ENCODE measurements around the gene STAP2. TPM values are rescaled to one million over a fixed set of nuclear protein-coding genes. Genes with fewer than 3 reads are reported as not detected.

STAP2 gene
- polyA plus RNA-seq, 1 donor (not counting 4 experiments of a cell fraction or from before 2014, with no cell fraction given): 60.0 TPM

DNA sequence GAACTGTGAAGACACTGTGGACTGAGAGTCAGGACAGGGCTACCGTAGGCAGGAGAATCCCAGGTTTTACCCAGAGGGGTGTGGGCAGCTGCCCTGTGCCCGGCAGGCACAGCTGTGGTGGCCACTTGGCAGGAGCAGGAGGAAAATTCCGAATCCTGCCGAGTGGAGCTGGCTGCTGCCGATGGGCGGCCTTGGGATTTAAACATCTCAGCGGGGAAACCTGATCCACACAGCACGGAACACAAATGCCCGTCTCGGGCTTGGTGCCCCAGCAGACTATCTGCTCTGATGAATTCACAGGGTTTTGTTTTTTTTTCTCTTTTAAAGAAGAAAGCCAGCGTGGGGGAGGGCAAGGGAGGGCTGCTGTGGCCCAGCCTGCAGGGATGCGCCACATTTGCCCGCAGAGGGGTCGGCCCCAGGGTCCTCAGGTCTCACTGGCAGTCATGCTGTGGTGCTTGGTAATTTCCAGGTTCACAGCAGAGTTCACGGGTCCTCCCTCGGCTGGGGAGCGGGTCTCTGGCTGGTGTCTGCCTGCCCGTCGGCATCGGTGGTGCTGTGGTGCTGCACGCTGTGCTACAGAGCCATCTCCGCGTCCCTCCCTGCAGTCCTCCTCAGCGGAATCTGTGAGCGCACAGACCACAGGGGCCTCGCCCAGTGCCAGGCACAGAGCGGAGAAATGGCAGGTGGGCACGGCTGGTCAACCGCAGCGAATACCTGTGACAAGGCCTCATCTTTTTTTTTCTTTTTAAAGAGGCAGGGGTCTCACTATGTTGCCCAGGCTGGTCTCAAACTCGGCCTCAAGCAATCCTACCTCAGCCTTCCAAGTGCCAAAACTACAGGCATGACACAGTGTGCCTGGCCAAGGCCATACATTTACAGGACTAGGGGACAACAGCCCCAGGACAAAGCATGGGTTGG is 32.9 kb upstream of the STAP2 start:
- TF ChIP-seq CTCF (optimal IDR thresholded peaks at IDR 0.05 in 1 of 3, IDR thresholded peaks at IDR 0.05 in 1 of 3, conservative IDR thresholded peaks at IDR 0.05 in 1 of 3; ENCODE audit: extremely low read depth in 1 of 3, insufficient read depth in 2 of 3, low read length in 3 of 3): no peak
- TF ChIP-seq EZH2 (IDR thresholded peaks at IDR 0.05; ENCODE audit: low read length): no peak
- Histone ChIP-seq H2AFZ (ENCODE audit: control insufficient read depth, low read length) (no peak overlapping the region), H3K9me3 (ENCODE audit: control insufficient read depth, low read depth, low read length) (no peaks in the 10 kb centered on the region), H3K4me1 (ENCODE audit: control insufficient read depth, extremely low read depth, insufficient read depth, low read length) (peaks cover 50% of the 10 kb centered on the region), H3K9me1 (ENCODE audit: control insufficient read depth, extremely low read depth, insufficient read depth, low read length) (peaks cover 6% of the 10 kb centered on the region), H3K27ac (ENCODE audit: control insufficient read depth, insufficient read depth, low read length) (no peak overlapping the region), H3K4me3 (ENCODE audit: control insufficient read depth in 2 of 3, extremely low read depth in 1 of 3, insufficient read depth in 2 of 3, low read depth in 1 of 3, low read length in 3 of 3) (no peak overlapping the region), H3K36me3 (ENCODE audit: control insufficient read depth in 2 of 2, extremely low read depth in 1 of 2, insufficient read depth in 2 of 2, low read length in 2 of 2) (peaks cover 12 to 15% of the 10 kb centered on the region in 2 experiments), H3K79me2 (ENCODE audit: control insufficient read depth, insufficient read depth, low read length) (peaks cover 71% of the 10 kb centered on the region), H4K20me1 (ENCODE audit: control insufficient read depth, extremely low read depth, insufficient read depth, low read length) (peaks cover 10% of the 10 kb centered on the region), H3K4me2 (ENCODE audit: control insufficient read depth, extremely low read depth, insufficient read depth, low read depth, low read length) (no peak overlapping the region), H3K9ac (ENCODE audit: control insufficient read depth, extremely low read depth, insufficient read depth, low read length) (no peak overlapping the region), H3K27me3 (ENCODE audit: control insufficient read depth, extremely low read depth, insufficient read depth, low read length) (no peaks in the 10 kb centered on the region)
- DNase-seq (ENCODE audit: low read depth, low spot score): no peak
- dilution Hi-C loops (cut with MboI; ENCODE audit: extremely low pct_ligation_motif_present, low sequenced_read_pairs): no loop called here
- no peak for FAIRE-seq

- Histone ChIP-seq H3K9ac (ENCODE audit: control insufficient read depth, extremely low read depth, insufficient read depth, low read length) (peak overlapping the region; percentile 76), H3K27ac (ENCODE audit: control insufficient read depth, insufficient read depth, low read length) (peak overlapping the region; percentile 84), H2AFZ (ENCODE audit: control insufficient read depth, low read length) (no peak overlapping the region), H3K4me2 (ENCODE audit: control insufficient read depth, extremely low read depth, insufficient read depth, low read depth, low read length) (no peak overlapping the region), H3K27me3 (ENCODE audit: control insufficient read depth, extremely low read depth, insufficient read depth, low read length) (no peaks in the 10 kb centered on the region), H3K9me1 (ENCODE audit: control insufficient read depth, extremely low read depth, insufficient read depth, low read length) (peaks cover 4% of the 10 kb centered on the region), H3K36me3 (ENCODE audit: control insufficient read depth in 2 of 2, extremely low read depth in 1 of 2, insufficient read depth in 2 of 2, low read length in 2 of 2) (peaks cover 15 to 21% of the 10 kb centered on the region in 2 experiments), H3K79me2 (ENCODE audit: control insufficient read depth, insufficient read depth, low read length) (peaks cover 70% of the 10 kb centered on the region), H4K20me1 (ENCODE audit: control insufficient read depth, extremely low read depth, insufficient read depth, low read length) (peaks cover 4% of the 10 kb centered on the region), H3K4me3 (ENCODE audit: control insufficient read depth in 2 of 3, extremely low read depth in 1 of 3, insufficient read depth in 2 of 3, low read depth in 1 of 3, low read length in 3 of 3) (no peak overlapping the region), H3K9me3 (ENCODE audit: control insufficient read depth, low read depth, low read length) (no peaks in the 10 kb centered on the region), H3K4me1 (ENCODE audit: control insufficient read depth, extremely low read depth, insufficient read depth, low read length) (peaks cover 40% of the 10 kb centered on the region)
- TF ChIP-seq EZH2 (IDR thresholded peaks at IDR 0.05; ENCODE audit: low read length): no peak
- TF ChIP-seq CTCF (optimal IDR thresholded peaks at IDR 0.05 in 1 of 3, IDR thresholded peaks at IDR 0.05 in 1 of 3, conservative IDR thresholded peaks at IDR 0.05 in 1 of 3; ENCODE audit: extremely low read depth in 1 of 3, insufficient read depth in 2 of 3, low read length in 3 of 3): no peak
- DNase-seq (ENCODE audit: low read depth, low spot score): no peak
- no peak for FAIRE-seq
- dilution Hi-C loops (cut with MboI; ENCODE audit: extremely low pct_ligation_motif_present, low sequenced_read_pairs): no loop called here
Observed at GRCh38 chr19:4370418-4371041, 31.9 kb upstream of the STAP2 start.
